NCI-H774 (cell line): Measurements from ENCODE around the gene FPR2.
"Not testable (repeated sequence)": the region's sequence is repeated elsewhere in the genome, so short reads cannot be mapped to it uniquely, and the experiment has no call there.

Experiments
- DNase-seq: peaks from one replicate; lab custom pipeline; 2025; lab: John Stamatoyannopoulos, UW

Gene FPR2

GRCh38 chr19:51784109-51784785 lies 23.3 kb downstream of the FPR2 start:
- DNase-seq = no peak

DNA sequence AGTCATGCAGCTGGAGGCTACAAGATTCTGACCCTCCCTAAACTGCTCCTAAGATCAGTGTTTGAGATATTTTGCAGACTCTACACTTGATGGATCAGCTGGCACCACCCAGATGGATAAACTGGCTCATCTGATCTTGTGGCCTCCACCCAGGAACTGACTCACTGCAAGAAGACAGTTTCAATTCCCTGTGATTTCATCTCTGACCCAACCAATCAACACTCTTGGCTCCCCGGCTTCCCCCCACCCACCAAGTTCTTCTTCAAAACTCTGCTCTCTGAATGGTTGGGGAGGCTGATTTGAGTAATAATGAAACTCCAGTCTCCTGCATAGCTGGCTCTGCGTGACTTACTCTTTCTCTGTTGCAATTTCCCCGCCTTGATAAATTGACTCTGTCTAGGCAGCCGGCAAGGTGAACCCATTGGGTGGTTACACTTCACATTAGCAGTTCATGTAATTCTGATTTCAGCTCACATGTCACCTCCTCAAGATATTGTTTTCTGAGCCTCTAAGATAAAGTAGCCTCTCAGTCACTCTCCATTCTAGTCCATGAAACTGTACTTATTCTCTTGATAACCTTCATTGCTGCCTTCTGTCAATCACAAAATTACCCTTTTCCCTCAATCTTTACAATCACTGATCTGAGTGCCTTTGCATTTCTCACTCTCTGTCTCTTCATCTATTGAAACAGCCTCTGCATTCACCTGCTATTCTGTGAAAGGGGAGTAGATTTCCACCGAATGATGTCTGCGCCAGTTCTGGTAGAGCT lies 24.1 kb downstream of the FPR2 start:
- DNase-seq = no peak

DNA sequence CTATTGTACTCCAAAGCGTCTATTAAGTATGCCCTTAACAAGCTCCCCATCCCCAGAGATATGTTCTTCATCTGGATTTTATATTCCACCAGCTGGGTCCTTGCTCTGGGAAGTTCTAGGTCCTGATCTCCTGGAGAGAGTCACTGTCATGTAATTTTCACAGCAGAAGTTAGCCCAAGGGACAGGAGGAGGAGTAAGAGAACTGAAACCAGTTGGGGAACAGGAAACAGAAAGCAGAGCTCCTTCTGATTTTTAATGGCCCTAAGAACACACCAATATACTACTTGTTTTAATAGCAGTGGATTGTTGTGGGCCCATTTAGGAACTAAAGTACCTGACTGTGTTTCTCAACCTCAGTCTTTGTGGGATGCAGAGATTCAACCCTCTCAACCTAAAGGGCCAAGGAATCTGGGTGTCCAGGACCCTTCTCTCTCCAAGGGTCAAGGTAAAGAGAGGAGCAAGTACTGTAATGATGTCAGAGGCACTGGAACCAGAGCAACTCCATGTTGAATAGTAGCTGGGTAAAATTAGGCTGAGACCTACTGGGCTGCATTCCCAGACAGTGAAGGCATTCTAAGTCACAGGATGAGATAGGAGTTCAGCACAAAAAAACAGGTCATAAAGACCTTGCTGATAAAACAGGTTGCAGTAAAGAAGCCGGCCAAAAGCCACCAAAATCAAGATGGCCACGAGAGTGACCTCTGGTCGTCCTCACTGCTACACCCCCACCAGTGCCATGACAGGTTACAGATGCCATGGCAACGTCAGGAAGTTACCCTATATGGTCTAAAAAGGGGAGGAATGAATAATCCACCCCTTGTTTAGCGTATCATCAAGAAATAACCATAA lies 25.9 kb downstream of the FPR2 start:
- DNase-seq = no peak

GRCh38 chr19:51788029-51788428 lies 27.0 kb downstream of the FPR2 start:
- DNase-seq = no peak

DNA sequence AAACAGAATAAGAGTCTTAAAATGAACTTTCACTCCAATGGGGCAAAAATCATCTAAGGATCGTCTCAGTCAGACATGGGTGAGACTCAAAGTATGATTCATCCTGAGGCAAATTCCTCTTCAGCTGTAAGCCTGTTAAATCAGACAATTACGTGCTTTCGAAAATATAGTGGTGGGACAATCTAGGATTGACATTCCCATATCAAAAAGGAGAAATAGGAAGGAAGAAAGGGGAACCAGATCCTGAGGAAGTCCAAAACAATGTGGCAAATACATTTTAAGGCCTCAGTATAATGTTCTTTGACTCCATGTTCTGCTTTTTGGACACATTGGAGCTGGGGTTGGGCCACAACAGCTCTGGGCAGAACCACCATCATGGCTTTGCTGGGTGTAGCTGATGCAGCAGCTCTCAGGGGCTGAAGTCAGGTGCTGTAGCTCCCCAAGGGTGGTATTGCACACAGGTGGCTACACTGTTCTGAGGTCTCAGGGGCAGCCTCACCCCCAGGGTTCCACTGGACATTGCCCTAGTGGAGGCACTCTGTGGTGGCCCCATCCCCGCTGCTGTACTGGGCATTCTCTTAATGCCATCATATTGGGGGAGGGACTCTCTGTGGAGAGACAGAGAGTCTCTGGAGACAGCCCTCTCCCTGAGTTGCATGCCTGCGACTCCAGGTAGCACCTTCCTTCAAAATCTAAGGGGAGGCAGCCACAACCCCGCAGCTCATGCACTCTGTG lies 28.2 kb downstream of the FPR2 start:
- no peak for DNase-seq

- DNase-seq = no peak
Observed at GRCh38 chr19:51792932-51793331, 32.0 kb downstream of the FPR2 start.

- DNase-seq = no peak
Observed at GRCh38 chr19:51793994-51794393, 33.0 kb downstream of the FPR2 start.

GRCh38 chr19:51794885-51795490 lies 34.0 kb downstream of the FPR2 start, which contains the start of gene FPR3:
FPR3 (plus strand) TSS chr19:51795157; CDS start chr19:51823749, 28,592 bp downstream.
- no peak for DNase-seq

- no peak for DNase-seq
Observed at GRCh38 chr19:51796195-51796679, 35.3 kb downstream of the FPR2 start.

GRCh38 chr19:51797480-51797879 lies 36.5 kb downstream of the FPR2 start:
- DNase-seq = no peak

DNA sequence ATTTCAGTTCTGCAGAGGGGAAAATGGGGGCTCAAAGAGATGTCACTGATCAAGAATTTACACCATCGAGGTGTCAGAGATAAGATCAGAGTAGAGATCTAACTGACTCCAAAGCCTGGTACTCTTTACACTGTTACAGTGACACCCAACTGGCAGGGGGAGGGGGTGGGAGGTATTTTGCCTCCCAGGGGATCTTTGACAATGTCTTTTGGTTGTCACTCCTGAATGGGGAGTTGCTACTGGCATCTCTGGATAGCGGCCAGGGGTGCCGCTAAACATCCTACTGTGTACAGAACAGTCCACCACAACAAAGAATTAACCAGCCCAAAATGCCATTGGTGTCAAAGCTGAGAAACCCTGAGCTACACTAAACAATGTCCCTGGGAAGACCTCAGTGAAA lies 37.1 kb downstream of the FPR2 start:
- DNase-seq = no peak

DNA sequence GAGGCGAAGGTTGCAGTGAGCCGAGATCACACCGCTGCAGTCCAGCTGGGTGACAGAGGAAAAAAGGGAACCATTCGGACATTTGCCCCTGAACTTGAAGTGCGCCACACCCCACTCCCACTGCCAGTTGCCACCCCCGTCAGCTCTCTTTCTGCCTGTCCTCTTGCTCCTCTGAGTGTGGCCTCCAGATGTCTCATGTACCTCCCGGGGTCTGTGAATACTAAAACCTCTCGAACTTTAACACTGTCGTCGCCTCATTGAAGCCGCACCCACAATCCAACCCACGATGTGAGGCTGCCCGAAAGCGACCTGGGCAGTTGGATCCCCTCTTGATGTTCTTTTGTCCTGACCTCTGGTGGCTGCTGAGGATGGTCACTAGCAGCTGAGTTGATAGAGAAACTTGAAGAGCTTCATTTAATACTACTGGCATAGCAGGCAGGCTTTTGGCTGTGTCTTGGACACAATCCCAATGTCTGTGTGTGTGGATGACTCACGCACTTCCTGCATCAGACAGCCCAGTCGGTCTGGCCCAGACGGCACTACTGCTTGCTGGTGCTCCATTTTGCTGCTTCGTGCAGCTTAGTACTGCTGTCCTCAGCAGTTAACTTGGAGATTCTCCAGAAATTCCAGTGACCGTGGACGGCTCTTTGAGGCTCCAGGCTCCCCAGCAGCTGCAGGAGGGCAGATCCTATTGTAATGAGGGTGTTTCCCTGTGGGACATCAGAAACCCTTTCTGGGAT lies 38.2 kb downstream of the FPR2 start:
- peak; percentile 2 for DNase-seq

GRCh38 chr19:51799774-51800472 lies 38.9 kb downstream of the FPR2 start:
- DNase-seq = no peak

- no peak for DNase-seq
Observed at GRCh38 chr19:51800473-51801244, 39.7 kb downstream of the FPR2 start.

- no peak for DNase-seq
Observed at GRCh38 chr19:51802775-51803174, 41.8 kb downstream of the FPR2 start.

DNA sequence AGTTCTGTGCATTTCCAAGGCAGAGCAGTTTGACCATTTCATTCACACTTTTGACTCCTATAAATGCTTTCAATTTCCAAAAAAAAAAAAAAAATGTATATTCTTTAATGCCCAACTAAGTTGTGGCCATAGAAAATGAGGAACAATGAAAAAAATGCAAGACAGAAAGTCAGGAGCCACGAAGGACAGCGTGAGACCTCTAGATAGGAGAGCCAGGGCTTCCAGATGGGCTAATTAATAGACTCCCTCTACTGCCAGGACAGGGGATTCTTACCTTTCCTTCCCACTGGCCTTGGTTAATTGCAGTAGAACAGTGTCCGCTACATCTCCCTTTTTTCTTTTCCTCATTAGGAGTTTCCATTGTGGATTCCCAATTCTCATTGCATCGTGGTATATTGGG lies 42.5 kb downstream of the FPR2 start:
- no peak for DNase-seq

DNA sequence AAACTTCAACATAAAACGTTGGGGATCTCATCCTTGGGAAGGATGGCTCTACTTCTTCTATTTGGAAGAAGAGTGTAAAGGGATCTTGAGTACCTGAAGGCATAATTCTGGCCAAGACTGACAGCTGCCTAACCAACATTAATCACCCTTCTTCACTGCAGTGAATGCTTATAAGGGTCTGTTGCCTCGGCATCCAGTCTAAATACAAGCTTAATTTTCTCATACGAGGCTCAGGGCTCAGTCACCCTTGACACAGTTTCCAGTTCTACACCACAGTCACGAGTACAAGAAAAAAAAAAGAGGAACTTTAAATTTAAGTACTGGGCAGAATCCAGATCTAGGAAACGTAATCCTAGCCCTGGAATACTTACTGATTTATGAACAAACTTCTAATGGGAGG lies 43.0 kb downstream of the FPR2 start:
- DNase-seq = no peak

GRCh38 chr19:51804789-51805188 lies 43.8 kb downstream of the FPR2 start:
- not testable (repeated sequence) for DNase-seq

GRCh38 chr19:51805396-51805795 lies 44.4 kb downstream of the FPR2 start:
- not testable (repeated sequence) for DNase-seq
